Measurements from ENCODE around the gene RPL13A. TPM values are rescaled to one million over a fixed set of nuclear protein-coding genes. Genes with fewer than 3 reads are reported as not detected.

Gene RPL13A
- total RNA-seq, 1 donor from 2014 or later, result 2,737 TPM

DNA sequence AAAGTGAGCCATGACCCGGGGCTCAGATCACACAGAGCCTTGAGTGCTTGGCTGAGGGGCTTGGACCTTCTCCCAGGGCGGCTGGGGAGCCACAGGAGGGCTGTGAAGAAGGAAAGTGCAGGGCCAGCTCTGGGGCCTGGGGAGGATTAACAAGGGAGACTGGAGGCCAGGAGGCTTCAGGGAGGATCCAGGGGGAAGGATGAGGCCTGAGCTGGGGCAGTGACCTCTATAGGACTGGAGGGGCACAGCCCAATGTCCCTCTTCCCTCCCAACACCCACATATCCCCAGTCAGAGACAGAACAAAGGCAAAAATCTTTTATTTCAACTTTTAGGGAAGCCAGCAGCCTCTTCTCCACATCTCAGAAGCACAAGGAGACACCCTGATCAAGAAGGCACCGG is 41.4 kb upstream of the RPL13A start:
- Histone ChIP-seq H3K4me1 (peaks cover 0 to 6% of the 10 kb centered on the region in 2 donors), H3K4me3 (no peak overlapping the region), H3K27me3 (peaks cover 3% of the 10 kb centered on the region), H3K27ac (no peak overlapping the region), H3K9me3 (no peaks in the 10 kb centered on the region), H3K36me3 (peaks cover 8 to 16% of the 10 kb centered on the region in 2 donors)
- intact Hi-C loops (cut with DNase I), result no loop called here
- DNase-seq (ENCODE audit: low spot score in 2 of 2), result no peak
- TF ChIP-seq, protein P1, sequence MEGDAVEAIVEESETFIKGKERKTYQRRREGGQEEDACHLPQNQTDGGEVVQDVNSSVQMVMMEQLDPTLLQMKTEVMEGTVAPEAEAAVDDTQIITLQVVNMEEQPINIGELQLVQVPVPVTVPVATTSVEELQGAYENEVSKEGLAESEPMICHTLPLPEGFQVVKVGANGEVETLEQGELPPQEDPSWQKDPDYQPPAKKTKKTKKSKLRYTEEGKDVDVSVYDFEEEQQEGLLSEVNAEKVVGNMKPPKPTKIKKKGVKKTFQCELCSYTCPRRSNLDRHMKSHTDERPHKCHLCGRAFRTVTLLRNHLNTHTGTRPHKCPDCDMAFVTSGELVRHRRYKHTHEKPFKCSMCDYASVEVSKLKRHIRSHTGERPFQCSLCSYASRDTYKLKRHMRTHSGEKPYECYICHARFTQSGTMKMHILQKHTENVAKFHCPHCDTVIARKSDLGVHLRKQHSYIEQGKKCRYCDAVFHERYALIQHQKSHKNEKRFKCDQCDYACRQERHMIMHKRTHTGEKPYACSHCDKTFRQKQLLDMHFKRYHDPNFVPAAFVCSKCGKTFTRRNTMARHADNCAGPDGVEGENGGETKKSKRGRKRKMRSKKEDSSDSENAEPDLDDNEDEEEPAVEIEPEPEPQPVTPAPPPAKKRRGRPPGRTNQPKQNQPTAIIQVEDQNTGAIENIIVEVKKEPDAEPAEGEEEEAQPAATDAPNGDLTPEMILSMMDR (IDR thresholded peaks at IDR 0.05), result no peak

DNA sequence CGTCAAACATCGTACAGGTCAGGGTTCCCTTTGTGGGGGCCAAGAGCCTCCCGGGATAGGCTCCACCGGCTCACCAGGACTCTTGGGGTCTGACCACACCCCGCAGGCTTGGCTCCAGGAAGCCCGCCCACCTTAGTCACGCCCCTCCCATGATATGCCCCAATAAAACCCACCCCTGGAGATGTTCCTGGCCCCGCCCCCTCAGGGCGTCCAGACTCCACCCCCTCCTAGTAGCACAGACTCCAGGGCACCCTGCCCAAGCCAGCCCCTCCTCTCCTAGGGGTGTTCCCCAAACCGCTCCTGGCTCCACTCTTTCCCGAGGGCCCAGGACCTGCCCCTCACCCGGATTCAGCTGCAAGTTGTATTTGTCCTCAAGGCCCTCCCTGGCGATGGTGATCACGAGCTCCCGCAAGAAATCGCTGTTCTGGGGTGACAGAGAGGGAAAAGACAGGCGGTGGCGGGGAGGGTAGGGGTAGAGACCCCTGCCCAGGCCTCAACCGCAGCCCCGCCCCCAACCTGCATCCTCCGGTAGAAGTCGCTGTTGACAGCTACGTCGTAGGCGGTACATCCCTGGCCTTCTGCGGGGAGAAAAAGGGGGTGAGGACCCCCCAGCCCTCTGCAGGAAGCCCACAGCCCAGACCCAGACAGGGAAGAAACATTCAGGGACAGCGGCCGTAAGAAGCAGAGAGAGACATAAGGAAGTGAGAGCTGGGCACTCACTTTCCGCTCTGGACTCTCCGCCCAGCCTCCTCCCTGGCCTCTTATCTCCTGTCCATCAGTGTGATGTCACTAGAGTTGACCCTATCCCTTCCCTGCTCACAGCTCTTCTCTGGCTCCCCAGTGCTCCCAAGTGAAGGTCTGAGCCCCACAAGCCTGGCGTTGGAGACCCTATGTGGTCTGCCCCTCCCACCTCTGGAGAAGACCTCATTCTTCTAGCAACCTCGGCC is 39.6 kb upstream of the RPL13A start:
- no peaks in the 10 kb centered on the region for H3K27me3 ChIP-seq
- H3K36me3 ChIP-seq, result peaks cover 8 to 16% of the 10 kb centered on the region in 2 donors
- H3K4me3 ChIP-seq, result no peak overlapping the region
- intact Hi-C loops (cut with DNase I), result no loop called here
- H3K9me3 ChIP-seq, result no peaks in the 10 kb centered on the region
- no peak overlapping the region for H3K27ac ChIP-seq
- no peak for DNase-seq (ENCODE audit: low spot score in 2 of 2)
- TF ChIP-seq, protein P1 (IDR thresholded peaks at IDR 0.05), result no peak
- H3K4me1 ChIP-seq, result peaks cover 0 to 8% of the 10 kb centered on the region in 2 donors

DNA sequence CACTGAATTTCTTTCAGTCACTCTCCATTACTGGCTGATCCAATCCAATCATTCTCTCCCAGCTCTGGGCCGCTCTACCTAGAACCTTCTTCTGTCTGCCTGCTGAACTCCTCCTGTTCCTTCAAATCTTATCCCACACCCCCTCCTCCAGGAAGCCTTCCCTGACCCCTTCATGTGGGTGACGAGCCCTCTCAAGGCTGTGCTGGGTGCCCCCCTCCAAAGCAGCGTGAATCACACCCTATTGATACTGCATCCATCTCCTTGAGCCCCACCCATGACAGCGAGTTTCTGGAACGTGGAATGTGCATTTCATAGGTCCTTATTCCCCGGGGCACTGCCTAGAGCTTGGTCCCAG is 39.0 kb upstream of the RPL13A start:
- no peak for DNase-seq (ENCODE audit: low spot score in 2 of 2)
- no peaks in the 10 kb centered on the region for H3K9me3 ChIP-seq
- peaks cover 8 to 16% of the 10 kb centered on the region in 2 donors for H3K36me3 ChIP-seq
- peaks cover 0 to 8% of the 10 kb centered on the region in 2 donors for H3K4me1 ChIP-seq
- H3K27ac ChIP-seq, result no peak overlapping the region
- H3K27me3 ChIP-seq, result no peaks in the 10 kb centered on the region
- intact Hi-C loops (cut with DNase I), result no loop called here
- TF ChIP-seq, protein P1 (IDR thresholded peaks at IDR 0.05), result no peak
- H3K4me3 ChIP-seq, result no peak overlapping the region

DNA sequence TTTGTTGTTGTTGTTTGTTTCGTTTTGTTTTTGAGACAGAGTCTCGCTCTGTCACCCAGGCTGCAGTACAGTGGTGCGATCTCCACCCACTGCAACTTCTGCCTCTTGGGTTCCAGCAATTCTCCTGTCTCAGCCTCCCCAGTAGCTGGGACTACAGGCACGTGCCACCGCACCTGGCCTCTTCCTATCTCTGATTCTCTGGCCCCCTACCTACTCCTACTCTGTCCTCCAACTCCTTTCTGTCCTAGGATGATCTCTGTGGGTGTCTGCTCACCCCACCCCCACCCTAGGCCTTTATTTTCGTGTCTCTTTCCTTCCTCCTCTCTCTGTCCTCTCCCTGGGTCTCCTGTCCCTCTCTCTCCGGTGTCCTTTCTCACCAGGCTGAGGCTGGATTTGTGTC is 37.0 kb upstream of the RPL13A start:
- Histone ChIP-seq H3K9me3 (no peaks in the 10 kb centered on the region), H3K4me3 (peak overlapping the region in 1 of 2 donors; percentile 81), H3K36me3 (peaks cover 8 to 16% of the 10 kb centered on the region in 2 donors), H3K4me1 (peaks cover 0 to 10% of the 10 kb centered on the region in 2 donors), H3K27ac (no peak overlapping the region), H3K27me3 (no peaks in the 10 kb centered on the region)
- DNase-seq (ENCODE audit: low spot score in 2 of 2), result no peak
- TF ChIP-seq, protein P1 (IDR thresholded peaks at IDR 0.05), result no peak
- intact Hi-C loops (cut with DNase I), result loop anchor here (5.0 kb wide), 1 partner anchor 227 kb away; the partner anchor contains the start of gene PRMT1

DNA sequence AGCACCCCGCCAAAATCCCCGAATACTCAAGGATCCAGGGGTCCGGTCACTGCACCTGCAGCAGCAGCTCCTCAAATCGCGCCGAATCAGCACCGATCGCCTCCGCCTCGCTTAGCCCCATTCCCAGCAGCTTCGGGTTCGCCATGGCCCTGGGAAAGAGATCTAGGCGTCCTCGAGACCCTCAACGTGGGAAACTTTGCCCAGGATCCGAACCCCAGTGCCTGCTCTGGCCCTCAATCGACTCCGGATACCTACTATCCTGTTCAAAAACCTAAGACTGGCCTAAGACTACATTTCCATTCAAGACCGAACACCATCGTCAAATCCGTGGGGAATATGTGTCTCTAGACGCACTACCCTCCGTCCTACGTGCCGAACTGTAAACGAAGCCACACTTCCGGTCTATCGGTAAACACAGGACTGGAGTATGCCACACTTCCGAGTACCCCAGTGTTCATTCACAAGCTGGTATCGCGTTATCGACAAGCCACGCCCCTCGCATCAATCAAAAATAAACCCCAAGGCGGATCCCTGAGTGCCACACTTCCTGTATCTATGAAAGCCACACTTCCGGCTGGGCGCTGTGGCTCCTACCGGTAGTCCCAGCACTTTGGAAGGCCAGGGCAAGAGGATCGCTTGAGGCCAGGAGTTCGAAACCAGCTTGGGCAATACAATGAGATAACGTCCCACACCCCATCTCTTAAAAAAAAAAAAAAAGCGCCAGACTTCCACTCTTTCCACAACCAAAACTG is 35.8 kb upstream of the RPL13A start, which contains the start of gene PIH1D1:
TSS of gene PIH1D1 (minus strand) at position 385 of the 752 bp plus-strand sequence. CDS start at position 145, 240 bp downstream.
- DNase-seq (ENCODE audit: low spot score in 2 of 2), result peak; percentile 94 to 99
- H3K9me3 ChIP-seq, result no peaks in the 10 kb centered on the region
- peaks cover 0 to 10% of the 10 kb centered on the region in 2 donors for H3K4me1 ChIP-seq
- H3K27me3 ChIP-seq, result no peaks in the 10 kb centered on the region
- TF ChIP-seq, protein P1 (IDR thresholded peaks at IDR 0.05), result no peak
- peak within 1 kb of the TSS; percentile 88 to 95 for H3K27ac ChIP-seq
- peaks cover 8 to 16% of the 10 kb centered on the region in 2 donors for H3K36me3 ChIP-seq
- intact Hi-C loops (cut with DNase I), result loop anchor here (2.0 to 5.0 kb wide), 2 partner anchors 45 to 226 kb away; partner anchors contain the start of genes PRMT1 and RPS11
- peak within 1 kb of the TSS; percentile 73 to 81 for H3K4me3 ChIP-seq

Measured in ascending aorta (tissue), 2 donors.